HG02678 (cell line): ENCODE data around the gene NR1D2.
A peak's percentile ranks its signal among the peaks of the same experiment; 100 is the strongest.
"Not testable (repeated sequence)": the region's sequence is repeated elsewhere in the genome, so short reads cannot be mapped to it uniquely, and the experiment has no call there.

Experiments used
- ATAC-seq: cut with Tn5 transposase; IDR thresholded peaks from one replicate; pipeline ENCODE4 v1.9.1; 2021; ENCODE audit warnings: mild to moderate bottlenecking, moderate library complexity; ENCODE audit not compliant: unreplicated experiment

NR1D2 gene

DNA sequence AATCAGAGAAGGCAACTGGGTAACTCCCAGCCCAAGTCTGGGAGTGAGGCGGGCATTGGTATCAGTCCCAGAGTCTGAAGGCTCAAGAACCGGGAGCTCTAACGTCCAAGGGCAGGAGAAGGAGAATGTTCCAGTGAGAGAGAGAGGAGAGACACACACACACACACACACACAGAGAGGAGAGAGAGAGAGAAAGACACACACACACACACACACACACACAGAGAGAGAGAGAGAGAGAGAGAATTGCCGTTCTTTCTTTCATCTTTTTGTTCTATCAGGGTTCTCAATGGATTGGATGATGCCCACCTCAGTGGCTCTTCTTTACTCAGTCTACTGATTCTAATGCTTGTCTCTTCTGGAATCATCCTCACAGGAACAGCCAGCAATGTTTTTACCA is 57.0 kb downstream of the NR1D2 start:
- ATAC-seq = no peak

DNA sequence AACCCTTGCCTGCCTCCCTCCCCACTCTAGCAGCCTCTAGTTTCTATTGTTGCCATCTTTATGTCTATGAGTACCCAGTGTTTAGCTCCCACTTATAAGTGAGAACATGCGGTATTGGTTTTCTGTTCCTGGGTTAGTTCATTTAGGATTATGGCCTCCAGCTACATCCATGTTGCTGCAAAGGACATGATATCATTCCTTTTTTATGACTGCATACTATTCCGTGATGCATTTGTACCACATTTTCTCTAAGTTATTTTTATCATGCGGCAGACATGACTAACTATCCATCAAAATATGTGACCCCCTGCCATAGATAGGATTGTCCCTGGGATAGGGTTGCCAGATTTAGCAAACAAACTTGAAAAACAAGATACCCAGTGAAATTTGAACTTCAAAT is 58.4 kb downstream of the NR1D2 start:
- no peak for ATAC-seq

DNA sequence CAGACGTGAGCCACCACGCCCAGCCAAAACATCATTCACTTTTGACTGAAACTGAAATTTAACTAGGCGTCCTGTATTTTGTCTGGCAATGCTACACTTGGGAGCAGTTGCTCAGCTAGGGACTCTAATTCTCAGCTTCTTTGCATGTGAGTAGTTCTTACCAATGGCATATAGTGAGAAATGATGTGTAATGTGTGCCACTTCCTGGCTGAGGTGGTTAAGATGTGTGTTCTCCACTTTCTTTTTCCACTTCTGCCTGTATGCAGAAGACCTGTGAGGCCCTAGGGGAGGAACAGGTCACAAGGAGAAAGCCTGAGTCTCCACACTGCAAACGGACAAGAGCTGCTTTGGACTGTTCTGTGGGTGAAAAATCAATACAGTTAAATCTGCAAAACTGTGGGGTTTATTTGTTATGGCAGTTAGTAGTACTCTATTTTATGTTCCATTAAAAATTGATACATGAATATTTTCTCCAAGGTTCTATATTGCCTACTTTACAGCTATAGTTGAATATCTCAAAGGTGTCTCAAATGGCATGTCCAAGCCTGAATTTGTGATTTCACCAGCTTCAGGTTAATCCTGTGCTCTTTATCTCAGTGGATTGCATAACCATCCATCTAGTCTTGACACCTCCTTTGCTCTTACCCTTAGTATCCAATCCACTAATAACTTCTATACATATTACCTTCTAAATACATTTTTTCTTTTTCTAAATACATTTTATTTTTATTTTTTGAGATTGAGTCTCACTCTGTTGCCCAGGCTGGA is 59.3 kb downstream of the NR1D2 start:
- ATAC-seq = peak; percentile 94

DNA sequence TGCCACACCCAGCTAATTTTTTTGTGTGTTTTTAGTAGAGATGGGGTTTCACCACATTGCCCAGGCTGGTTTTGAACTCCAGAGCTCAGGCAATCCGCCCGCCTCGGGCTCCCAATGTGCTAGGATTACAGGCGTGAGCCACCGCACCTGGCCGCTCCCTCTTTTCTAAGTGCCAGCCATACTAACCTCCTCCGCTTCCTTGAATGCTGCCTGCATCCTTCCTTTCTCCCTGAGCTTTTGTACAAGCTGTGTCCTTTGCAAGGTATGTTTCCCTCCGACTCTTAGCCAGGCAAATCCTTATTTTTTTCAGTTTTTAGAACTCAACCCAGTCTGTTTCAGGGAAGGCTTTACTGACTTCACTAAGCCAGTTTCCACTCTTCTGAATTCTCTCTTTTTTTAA is 60.6 kb downstream of the NR1D2 start:
- no peak for ATAC-seq

DNA sequence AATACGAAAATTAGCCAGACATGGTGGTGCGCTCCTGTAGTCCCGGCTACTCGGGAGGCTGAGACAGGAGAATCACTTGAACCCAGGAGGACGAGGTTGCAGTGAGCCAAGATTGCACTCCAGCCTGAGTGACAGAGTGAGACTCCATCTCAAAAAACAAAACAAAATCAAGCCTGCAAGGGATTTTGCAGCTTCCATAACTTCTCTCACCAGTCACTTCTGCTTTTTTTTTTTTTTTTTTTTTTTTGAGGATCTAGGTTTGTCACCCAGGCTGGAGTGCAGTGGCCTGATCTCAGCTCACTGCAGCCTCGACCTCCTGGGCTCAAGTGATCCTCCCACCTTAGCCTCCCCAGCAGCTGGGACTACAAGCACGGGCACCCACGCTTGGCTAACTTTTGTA is 65.7 kb downstream of the NR1D2 start:
- ATAC-seq = not testable (repeated sequence)

- no peak for ATAC-seq
These were observed 67.6 kb downstream of the NR1D2 start for GRCh38 chr3:24012589-24013269.

- no peak for ATAC-seq
These were observed 72.2 kb downstream of the NR1D2 start for GRCh38 chr3:24017305-24017704.

DNA sequence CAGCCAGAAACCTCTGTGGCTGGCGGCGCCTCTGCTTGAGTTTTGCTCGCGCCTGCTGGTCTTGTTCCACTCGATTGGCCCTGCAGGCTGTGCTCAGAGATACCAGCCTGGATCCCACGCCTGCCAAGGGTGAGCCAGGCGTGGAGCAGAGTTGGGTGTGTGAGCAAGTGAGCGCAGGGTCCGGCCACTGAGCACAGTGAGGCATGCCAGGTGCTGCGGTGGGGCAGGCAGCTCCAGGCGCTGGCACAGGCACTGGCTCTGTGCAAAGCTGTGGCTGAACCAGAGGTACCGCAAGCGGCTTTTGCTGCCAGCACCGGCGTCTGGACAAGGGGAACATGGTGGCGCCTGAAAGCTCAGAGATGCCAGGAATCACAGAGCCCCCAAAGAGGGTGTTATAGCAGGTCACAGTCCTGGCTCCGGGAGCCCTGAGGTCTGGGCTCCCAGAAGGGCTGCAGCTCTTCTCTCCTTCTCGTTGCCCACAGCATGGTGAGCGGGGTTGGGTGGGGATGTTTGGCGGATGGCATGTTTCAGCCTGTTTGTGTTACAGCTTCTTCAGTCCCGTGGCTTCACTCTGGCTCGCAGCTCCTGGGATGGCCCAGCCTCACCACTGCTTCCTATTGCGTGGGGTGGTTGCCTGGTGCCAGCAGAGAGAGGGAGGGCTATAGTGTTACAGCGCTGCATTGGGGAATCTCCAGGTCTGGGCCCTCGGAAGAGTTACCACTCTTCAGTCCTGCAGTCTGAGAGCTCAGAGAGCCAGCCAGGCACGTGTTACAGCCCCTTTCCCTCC is 73.9 kb downstream of the NR1D2 start:
- no peak for ATAC-seq

DNA sequence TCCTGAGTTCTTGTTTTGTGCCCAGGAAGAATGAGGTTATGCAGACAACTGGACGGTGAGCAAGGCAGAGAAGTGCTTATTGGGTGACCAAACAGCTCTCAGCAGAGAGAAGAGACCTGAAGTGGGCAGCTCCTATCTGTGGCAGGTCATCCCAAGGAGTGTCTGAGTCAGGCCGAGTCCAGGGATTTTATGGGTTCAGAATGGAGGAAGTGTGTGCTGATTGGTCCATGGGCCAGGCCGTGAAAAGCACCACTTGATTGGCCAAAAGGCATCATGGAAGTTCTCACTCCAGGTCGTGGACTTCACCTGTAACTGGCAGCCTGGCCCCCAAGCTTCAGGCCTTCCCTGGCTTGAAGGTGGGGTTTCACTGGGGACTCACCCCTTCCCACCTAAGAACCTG is 74.5 kb downstream of the NR1D2 start:
- no peak for ATAC-seq

GRCh38 chr3:24020036-24020691 is 75.1 kb downstream of the NR1D2 start:
- no peak for ATAC-seq

DNA sequence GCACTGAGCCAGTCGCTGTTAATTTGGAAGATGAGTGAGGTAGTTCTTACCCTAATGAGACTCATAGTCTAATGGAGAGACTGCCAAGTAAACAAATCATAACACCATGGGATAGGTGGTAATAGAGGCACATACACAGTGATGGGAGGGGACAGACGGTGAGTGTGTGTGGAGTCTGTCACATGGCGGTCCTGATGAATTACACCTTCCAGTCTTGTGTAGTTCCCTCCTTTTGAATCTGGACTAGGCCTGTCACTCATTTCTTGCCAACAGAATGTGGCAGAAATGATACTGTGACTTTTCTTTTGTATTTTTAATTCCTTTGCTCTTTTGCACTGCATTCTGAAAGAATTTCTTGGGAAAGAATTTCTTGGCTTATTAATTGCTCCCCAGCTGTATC is 78.1 kb downstream of the NR1D2 start:
- no peak for ATAC-seq

- ATAC-seq = no peak
These were observed 80.7 kb downstream of the NR1D2 start for GRCh38 chr3:24025805-24026204.

DNA sequence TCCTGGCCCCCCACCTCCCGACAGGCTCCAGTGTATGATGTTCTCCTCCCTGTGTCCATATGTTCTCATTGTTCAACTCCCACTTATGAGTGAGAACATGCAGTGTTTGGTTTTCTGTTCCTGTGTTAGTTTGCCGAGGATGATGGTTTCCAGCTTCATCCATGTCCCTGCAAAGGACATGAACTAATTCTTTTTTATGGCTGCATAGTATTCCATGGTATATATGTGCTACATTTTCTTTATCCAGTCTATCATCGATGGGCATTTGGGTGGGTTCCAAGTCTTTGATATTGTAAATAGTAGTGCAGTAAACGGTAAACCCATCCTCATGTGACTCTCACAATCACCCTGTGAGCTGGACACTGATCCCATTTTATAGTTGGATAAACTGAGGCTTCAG is 81.6 kb downstream of the NR1D2 start:
- not testable (repeated sequence) for ATAC-seq

GRCh38 chr3:24027946-24028345 is 82.9 kb downstream of the NR1D2 start:
- ATAC-seq = no peak
